CD4-positive, alpha-beta T cell treated with Interleukin-4 for 1 hour (primary cell): ENCODE results near the gene TBC1D9.

Experiments
- DNase-seq, 2 donors: peaks; one replicate each; pipeline ENCODE4 v3.0.0-alpha.2; 2020 to 2022

TBC1D9 gene

GRCh38 chr4:140644470-140645185 is 111.6 kb downstream of the TBC1D9 start:
- DNase-seq = no peak

DNA sequence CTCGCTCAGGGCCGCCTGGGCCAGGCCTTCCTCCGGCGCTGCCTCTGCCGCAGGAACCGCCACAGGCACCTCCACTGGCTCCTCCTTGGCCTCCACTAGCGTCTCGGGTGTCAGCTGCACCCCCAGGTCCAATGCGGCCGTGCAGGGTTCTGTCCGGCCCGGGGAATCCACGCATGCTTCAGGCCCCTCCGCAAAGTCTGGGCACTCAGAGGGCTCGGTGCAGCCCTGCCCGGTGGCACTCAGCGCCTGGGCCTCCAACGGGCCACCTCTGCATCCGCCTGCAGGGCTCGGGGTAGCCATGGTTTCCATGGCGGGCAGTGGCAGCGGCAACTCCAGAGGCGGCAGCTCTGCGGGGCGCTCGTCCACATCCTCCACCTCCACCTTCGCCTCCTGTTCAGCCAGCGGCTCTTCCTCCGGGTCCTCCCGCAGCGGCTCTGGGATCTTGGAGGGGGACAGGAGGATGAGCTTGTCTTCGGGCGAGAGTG is 112.6 kb downstream of the TBC1D9 start:
- no peak for DNase-seq

GRCh38 chr4:140642674-140643437 is 113.3 kb downstream of the TBC1D9 start:
- no peak for DNase-seq

DNA sequence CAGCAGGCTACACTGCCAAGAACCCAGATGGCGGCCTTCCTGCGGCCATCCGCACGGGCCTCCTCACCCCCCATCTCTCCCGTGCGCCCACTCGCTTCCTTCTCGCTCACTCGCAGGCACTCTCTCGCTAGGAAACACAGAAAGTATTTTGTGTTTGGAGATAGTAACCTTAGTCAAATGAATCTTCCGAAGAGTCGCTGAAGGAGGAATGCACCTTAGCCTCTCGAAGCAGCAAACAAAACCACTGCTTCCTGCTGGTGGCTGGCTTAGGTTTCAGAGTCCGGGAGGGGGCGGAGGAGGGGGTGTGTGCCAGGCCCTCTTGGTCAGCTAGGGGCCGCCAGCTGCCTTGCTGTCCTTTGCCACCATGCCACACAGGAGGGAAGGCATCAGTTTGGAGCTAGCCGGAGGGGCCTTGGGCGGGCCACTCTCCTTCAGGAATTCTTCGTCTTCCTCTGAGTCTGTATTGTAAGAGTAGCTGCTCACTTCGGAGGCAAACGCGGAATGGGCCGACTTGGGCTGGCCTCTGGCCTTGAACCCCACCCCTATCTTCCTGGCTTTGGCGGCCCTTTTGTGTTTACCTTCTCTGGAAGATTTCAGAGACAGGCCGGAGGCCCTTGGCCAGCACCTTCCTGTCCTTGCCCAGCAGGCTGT is 114.3 kb downstream of the TBC1D9 start:
- no peak for DNase-seq

GRCh38 chr4:140641105-140641555 is 115.1 kb downstream of the TBC1D9 start:
- DNase-seq = no peak

DNA sequence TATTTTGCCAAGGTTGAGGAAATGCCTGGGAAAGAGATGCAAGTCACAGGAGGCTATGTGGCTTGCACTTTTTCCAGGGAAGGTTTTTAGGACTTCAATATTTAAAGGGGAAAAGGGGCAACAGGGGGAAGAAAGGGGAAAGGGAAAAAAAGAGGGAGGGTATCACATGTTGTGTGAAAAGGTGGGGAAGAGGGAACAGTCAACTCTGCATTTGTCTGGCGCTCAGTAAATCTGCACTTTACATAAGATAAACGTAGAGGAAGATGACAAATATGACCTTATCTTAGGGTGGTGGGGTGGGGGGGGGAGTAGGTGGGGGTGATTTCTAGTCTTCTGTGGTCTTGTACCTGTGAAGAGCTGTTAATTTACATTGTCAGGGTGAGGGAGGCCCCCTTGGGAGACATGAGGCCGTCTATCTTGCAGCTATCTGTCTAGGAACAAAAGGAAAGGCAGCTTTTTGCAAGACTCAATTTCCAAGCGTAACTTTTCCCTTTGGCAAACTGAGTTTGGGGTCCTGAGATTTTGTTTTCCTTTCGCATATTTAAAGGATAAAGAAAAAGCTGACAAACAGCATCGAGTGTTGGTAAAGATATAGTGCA is 115.9 kb downstream of the TBC1D9 start:
- no peak for DNase-seq

- no peak for DNase-seq
Observed at GRCh38 chr4:140639066-140639465, 117.1 kb downstream of the TBC1D9 start.

DNA sequence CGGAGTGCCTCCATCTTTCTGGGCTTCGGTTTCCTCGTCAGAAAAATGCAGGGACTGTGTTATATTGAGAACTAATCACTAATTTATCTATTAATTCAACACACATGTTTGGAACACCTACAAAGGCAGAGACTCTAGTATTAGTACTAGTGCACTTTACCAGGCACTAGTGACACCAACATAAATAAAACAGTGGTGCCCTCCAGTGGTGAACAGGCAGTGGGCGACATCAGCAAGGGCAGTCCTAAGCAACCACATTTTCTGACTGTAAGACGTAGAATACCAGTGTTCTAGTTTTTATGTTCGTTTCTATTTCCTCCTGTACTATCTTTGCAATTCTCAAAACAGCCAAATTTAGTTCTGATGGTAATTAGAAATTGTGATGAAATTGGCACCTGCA is 118.3 kb downstream of the TBC1D9 start:
- DNase-seq = peak; percentile 20 to 22

DNA sequence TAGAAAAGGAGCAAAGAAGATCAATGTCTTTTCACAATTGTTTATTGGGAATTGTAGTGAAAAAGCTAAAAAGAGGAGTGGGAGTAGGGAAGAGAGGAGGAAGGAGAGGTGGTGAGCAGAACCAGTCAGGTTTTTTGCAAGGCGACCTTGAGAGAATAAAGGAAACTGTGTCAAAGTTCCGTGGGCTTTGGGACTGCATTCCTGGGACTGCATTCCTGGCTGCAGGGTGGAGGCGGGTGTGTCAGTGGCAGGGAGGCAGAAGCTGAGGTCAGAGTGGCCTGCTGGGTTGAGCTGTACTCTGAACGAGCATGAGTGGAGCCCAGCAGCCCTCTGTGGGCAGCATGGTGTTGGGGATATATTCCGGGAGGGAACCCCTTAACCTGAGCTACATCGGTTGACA is 120.6 kb downstream of the TBC1D9 start:
- no peak for DNase-seq

DNA sequence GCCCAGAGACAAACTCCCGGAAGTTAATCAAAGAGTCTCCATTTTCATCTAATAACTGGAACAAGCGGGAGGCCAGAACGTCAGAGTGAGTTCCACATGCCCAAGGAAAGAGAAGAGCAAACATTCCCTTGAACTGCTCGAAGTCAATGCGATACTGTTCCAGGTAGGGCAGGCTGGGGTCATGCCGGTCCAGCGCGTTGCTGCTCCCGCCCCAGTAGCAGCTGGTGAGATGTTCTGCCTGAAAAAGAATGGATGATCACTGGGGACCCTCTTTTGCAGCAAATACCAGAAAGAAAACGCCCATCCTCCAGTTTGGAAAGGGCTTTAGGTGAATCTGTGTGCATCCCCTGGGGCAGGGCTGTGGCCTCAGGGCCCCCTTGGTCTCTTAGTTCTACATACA is 122.2 kb downstream of the TBC1D9 start:
- DNase-seq = no peak

- DNase-seq = no peak
Observed at GRCh38 chr4:140633124-140633523, 123.1 kb downstream of the TBC1D9 start.

DNA sequence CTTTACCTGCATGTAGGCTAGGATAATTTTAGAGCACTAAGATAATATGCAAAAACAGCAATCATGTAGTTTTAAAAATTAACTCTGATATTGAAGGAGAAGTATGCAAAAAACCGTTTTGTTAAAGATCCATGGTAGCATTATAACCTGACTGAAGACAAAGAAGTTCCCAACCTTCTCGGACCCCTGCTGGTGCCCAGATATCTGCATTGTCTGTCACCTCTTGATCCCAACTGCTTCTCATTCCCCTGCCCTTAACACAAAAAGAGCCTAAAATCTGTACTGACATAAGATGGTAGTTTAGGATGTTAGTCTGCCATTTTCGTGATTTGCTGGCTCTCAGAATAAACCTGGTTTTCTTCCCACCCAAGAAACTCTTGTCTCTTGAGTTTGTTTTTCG is 125.9 kb downstream of the TBC1D9 start:
- no peak for DNase-seq

- DNase-seq = no peak
Observed at GRCh38 chr4:140628016-140628415, 128.2 kb downstream of the TBC1D9 start.

DNA sequence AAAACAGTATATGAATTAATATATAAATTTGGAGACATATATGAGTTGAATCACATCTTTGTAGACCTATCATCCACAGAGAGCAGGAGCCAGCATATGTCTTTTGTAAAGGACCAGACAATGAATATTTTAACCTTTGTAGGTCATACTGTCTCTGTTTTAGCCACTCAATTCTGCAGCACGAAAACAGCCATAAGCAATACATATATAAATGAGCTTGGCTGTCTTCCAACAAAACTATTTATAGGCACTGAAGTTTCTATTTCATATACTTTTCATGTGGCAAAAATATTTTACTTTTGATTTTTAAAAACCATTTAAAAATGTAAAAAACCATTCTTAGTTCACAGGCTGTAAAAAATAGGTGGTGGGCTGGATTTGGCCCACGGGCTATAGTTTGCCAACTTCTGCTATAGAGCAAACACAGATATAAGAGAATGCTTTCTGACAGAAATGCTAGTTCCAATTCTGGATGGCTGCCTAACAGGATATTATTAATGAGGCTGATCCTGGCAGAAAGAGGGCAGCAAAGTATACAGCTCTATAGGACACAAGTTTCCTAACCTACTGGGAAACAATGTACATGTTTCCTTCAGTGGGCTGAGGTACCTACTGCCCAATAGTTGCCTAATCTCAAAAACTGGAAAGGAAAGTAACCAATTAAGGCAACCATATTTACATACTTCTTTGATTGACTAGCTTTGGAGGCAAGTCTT is 129.4 kb downstream of the TBC1D9 start:
- no peak for DNase-seq

- DNase-seq = no peak
Observed at GRCh38 chr4:140622333-140622958, 133.7 kb downstream of the TBC1D9 start.

DNA sequence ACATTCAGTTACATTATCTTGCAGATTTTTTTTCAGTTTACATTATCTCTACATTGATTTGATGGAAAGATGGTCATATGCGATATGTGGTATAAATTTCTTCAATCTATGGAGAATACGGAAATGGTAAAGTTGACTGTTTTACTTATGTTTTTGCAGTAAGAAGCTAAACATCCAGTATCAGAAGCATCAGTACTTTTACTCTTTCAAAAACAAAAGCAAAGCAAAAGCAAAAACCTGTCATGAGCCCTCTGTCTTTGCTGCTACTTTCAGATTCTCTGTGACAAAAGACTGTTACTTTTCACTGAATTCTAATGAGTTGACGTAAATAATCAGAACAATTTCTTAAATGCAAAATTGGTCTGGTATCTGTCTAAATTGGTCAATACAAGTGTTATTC is 135.0 kb downstream of the TBC1D9 start:
- DNase-seq = no peak

DNA sequence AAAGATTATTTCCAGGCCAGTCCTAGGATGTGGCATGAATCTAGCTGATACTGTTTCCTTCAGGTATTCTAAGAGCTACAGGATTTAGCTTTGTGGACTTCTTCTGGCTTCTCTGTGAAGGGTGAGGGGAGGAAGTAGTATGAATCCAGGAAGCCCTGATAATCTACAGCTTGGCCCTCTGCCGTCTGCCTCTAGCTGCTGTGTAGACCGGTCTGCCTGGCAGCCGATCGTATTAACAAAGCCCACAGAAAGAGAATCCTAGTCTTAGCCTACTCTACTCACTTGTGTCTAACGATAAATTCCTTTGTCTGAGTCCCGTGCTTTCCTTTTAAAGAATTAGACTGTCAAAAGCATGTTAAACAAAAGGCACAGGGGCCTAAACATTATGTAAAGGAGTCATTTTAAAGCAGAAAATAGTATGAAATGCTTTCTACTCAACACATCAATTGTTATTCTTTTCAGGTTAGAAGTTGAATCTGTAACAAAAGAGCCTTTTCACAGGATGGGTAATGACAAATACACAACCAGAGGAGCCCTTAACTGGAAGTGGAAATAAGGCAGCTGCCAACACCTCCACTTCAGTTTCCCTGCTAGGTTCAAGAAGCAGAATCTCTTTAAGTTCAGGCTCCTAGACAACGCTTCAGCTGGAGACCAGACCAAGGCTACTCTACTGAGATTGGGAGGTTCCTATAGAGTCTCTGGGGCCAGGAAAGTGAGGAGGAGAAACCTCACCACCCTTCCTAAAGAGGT is 138.5 kb downstream of the TBC1D9 start:
- no peak for DNase-seq

- no peak for DNase-seq
Observed at GRCh38 chr4:140615451-140615850, 140.7 kb downstream of the TBC1D9 start.

DNA sequence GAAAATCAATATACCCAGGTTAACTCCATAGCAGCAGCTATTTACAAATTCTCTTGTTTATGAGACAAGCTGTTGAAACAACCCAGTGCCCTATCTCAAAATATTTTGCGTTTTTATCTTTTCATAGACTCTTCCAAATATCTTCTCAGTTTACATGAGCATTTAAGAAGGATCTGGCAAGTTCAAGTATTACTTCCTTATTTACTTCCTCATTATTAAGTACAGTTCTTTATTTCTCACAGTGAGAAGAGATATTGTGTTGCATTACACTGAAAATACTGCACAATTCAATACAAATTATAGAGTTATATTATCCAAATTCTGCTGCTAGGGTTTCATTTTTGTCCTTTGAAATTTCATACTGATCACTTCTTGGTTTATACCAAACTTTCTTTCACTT is 143.8 kb downstream of the TBC1D9 start:
- DNase-seq = no peak

GRCh38 chr4:140611854-140612253 is 144.3 kb downstream of the TBC1D9 start:
- DNase-seq = no peak
